ENCODE results near the gene CYP2C18. TPM values are rescaled to one million over a fixed set of nuclear protein-coding genes. Genes with fewer than 3 reads are reported as not detected.

CYP2C18 gene
- total RNA-seq, 1 experiment from 2014 or later, result not detected

- H3K4me3 ChIP-seq (ENCODE audit: insufficient read depth, low read depth, low read length), result no peak overlapping the region
- no peak for DNase-seq
- H3K36me3 ChIP-seq (replicated peaks; ENCODE audit: control insufficient read depth, insufficient read depth, low read length), result no peaks in the 10 kb centered on the region
- no peaks in the 10 kb centered on the region for H3K27me3 ChIP-seq (ENCODE audit: control insufficient read depth, insufficient read depth, low read length)
These were observed 97.3 kb downstream of the CYP2C18 start for GRCh38 chr10:94780844-94781243.

- no peak overlapping the region for H3K4me3 ChIP-seq (ENCODE audit: insufficient read depth, low read depth, low read length)
- H3K27me3 ChIP-seq (ENCODE audit: control insufficient read depth, insufficient read depth, low read length), result no peaks in the 10 kb centered on the region
These were observed 100.7 kb downstream of the CYP2C18 start for GRCh38 chr10:94784256-94784655.

GRCh38 chr10:94785211-94785610, 101.7 kb downstream of the CYP2C18 start:
- Histone ChIP-seq H3K36me3 (replicated peaks; ENCODE audit: control insufficient read depth, insufficient read depth, low read length) (no peaks in the 10 kb centered on the region), H3K27me3 (ENCODE audit: control insufficient read depth, insufficient read depth, low read length) (no peaks in the 10 kb centered on the region), H3K4me3 (ENCODE audit: insufficient read depth, low read depth, low read length) (no peak overlapping the region)
- DNase-seq, result no peak

More at GRCh38 chr10:94784256-94784655, 100.7 kb downstream of the CYP2C18 start:
- no peak for DNase-seq
- H3K36me3 ChIP-seq (replicated peaks; ENCODE audit: control insufficient read depth, insufficient read depth, low read length), result no peaks in the 10 kb centered on the region

Other genes with a start within 250 kb of the CYP2C18 start
- gene HELLS, start 137.9 kb upstream of the CYP2C18 start, total RNA-seq (2014; rRNA removed; shearing (Covaris generic)), result 131 and 187 TPM in 2 replicates
- 0.04 and 0.14 TPM in 2 replicates for gene CYP2C19, start 79.0 kb downstream of the CYP2C18 start, total RNA-seq (2014; rRNA removed; shearing (Covaris generic))

All from H7 (cell line).